PC-3 (cell line): Measurements from ENCODE around the gene ZBTB43.

Source experiments
- CTCF ChIP-seq: fragments of 300-600 bp; sonication (generic); conservative IDR thresholded peaks from 2 replicates; pipeline ENCODE4 v1.5.1; 2017; ENCODE audit warnings: antibody characterized with exemption, low read depth, mild to moderate bottlenecking, low read length
- EZH2 ChIP-seq: fragments of 300-600 bp; sonication (generic); IDR thresholded peaks from one replicate; pipeline ENCODE4 v1.6.1; 2017; ENCODE audit warnings: antibody characterized with exemption, mild to moderate bottlenecking, low read length; ENCODE audit not compliant: unreplicated experiment

- TF ChIP-seq CTCF (no peak), EZH2 (no peak)
Observed at GRCh38 chr9:126882746-126883145, 77.9 kb downstream of the ZBTB43 start.
